Small intestine (tissue), 4 donors: ENCODE data around the gene BORA. TPM values are rescaled to one million over a fixed set of nuclear protein-coding genes. Genes with fewer than 3 reads are reported as not detected.

Experiments used
- polyA plus RNA-seq, 4 donors: library from polyadenylated mRNA; stranded (reverse) in 3 of 4; unstranded in 1 of 4; fragments of 200-250 nt in 3 of 4; fragments of 120-200 nt in 1 of 4; gene quantifications; one replicate each; pipeline versions ENCODE4 v1.2.1 to v1.2.3, GENCODE V29; 2013
- donor health status: healthy with polysubstance abuse.
- donor health status: Bipolar disorder and iron deficiency.
- donor health status: healthy.

Gene BORA
- polyA plus RNA-seq, 4 donors, result 3.8 to 9.7 (median 5.9) TPM

Other genes starting within 250 kb of the BORA start
- 10 to 100 TPM in 2 of 4 donors, 1 to 10 TPM in 2; 4.7 to 17.3 (median 9.0) TPM for gene MZT1, start 294 bp upstream of the BORA start, polyA plus RNA-seq
- 10 to 100 TPM in 2 of 4 donors, 1 to 10 TPM in 2; 7.2 to 22.4 (median 9.1) TPM for gene DIS3, start 54.0 kb downstream of the BORA start, polyA plus RNA-seq
- gene PIBF1, start 54.2 kb downstream of the BORA start, polyA plus RNA-seq, result 10 to 100 TPM in 3 of 4 donors, 1 to 10 TPM in 1; 9.2 to 15.9 (median 10.5) TPM